Measurements from ENCODE around the gene UVRAG.

Gene UVRAG

GRCh38 chr11:76156971-76157427 is 342.0 kb downstream of the UVRAG start:
- no peak for DNase-seq (ENCODE audit: low spot score)
- in situ Hi-C loops (cut with MboI; ENCODE audit: low sequenced_read_pairs, unreplicated experiment), result loop anchor here (10.0 kb wide), 1 partner anchor 352 kb away; no protein-coding TSS in a partner anchor
- TF ChIP-seq, protein P1, sequence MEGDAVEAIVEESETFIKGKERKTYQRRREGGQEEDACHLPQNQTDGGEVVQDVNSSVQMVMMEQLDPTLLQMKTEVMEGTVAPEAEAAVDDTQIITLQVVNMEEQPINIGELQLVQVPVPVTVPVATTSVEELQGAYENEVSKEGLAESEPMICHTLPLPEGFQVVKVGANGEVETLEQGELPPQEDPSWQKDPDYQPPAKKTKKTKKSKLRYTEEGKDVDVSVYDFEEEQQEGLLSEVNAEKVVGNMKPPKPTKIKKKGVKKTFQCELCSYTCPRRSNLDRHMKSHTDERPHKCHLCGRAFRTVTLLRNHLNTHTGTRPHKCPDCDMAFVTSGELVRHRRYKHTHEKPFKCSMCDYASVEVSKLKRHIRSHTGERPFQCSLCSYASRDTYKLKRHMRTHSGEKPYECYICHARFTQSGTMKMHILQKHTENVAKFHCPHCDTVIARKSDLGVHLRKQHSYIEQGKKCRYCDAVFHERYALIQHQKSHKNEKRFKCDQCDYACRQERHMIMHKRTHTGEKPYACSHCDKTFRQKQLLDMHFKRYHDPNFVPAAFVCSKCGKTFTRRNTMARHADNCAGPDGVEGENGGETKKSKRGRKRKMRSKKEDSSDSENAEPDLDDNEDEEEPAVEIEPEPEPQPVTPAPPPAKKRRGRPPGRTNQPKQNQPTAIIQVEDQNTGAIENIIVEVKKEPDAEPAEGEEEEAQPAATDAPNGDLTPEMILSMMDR (IDR thresholded peaks at IDR 0.05; ENCODE audit: borderline replicate concordance, control extremely low read depth, extremely low read depth, insufficient read depth, missing control alignments), result no peak

GRCh38 chr11:76157891-76158290 is 342.9 kb downstream of the UVRAG start:
- in situ Hi-C loops (cut with MboI; ENCODE audit: low sequenced_read_pairs, unreplicated experiment), result loop anchor here (10.0 kb wide), 1 partner anchor 353 kb away; no protein-coding TSS in a partner anchor
- TF ChIP-seq, protein P1 (IDR thresholded peaks at IDR 0.05; ENCODE audit: borderline replicate concordance, control extremely low read depth, extremely low read depth, insufficient read depth, missing control alignments), result no peak
- no peak for DNase-seq (ENCODE audit: low spot score)

DNA sequence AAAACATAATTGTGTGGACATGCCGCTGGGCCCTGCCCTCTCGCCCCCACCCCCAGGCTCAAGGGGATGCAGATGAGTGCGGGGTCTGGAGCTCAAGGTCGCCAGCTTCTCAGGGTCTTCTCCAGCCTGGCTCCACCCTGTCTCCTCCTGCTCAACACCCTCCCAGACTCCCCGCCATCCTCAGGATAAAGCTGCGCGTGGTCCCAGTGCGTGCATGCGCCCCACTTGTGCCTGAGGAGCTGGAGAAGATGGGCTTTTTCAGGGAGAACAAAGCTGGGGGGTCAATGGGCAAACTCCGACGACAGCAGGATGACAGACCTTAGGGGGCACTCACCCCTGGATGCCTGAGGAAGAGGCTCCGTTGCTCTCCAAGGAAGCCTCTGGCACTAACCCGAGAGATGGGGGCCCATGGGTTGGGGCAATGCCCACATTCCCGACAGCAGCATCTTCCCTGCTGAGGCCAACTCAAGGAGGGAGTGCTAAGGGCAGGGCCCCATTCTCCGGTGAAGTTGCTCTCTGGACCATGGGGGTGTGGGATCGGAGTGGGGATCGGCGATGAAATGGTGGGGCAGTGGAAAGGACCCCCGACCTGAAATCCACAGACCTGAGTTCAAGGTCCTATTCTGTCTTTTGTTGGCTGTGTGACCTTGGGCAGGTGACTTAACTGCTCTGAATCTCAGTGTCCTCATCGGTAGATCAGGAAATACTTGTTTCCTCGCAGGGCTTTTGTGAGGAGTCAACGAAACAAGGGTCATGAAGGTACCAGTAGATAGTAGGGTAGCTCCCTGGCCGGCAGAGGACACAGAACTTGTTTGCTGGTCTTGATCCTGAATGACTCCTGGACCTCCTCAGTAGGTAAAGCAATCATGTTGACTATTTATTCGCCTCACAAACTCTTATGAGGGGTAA is 343.6 kb downstream of the UVRAG start:
- in situ Hi-C loops (cut with MboI; ENCODE audit: low sequenced_read_pairs, unreplicated experiment), result loop anchor here (10.0 kb wide), 1 partner anchor 354 kb away; no protein-coding TSS in a partner anchor
- TF ChIP-seq, protein P1 (IDR thresholded peaks at IDR 0.05; ENCODE audit: borderline replicate concordance, control extremely low read depth, extremely low read depth, insufficient read depth, missing control alignments), result no peak
- DNase-seq (ENCODE audit: low spot score), result no peak

DNA sequence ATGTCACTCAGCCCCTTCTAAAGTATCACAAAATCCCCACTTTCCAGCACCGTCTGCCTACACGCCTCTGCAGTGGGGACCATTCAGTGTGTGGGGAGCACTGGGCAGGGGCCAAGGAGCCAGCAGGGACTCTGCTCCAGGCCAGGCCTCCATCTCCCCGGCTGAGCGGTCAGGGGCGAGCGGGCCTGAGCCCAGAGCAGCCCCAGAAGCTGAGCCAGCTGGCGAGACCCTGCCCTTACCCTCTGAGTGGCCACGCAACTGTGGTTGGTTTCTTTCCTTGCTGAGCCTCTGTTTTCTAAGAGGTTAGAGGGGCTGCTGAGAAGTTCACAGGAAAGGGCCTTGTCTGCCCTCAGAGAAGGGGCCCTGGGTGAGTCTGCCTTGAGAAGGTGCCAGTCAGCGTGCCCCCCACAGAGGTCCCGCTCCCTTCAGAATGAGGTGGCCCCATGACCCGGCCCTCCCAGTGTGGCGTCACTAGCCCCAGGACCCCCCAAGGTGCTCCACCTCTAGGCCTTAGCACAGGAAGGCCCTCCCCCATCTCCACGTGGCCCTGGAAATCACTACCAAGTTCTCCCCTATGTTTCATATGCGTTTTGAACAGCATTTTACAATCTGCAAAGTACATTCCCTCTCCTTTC is 344.4 kb downstream of the UVRAG start:
- no peak for DNase-seq (ENCODE audit: low spot score)
- in situ Hi-C loops (cut with MboI; ENCODE audit: low sequenced_read_pairs, unreplicated experiment), result loop anchor here (10.0 kb wide), 1 partner anchor 355 kb away; no protein-coding TSS in a partner anchor
- TF ChIP-seq, protein P1 (IDR thresholded peaks at IDR 0.05; ENCODE audit: borderline replicate concordance, control extremely low read depth, extremely low read depth, insufficient read depth, missing control alignments), result no peak

DNA sequence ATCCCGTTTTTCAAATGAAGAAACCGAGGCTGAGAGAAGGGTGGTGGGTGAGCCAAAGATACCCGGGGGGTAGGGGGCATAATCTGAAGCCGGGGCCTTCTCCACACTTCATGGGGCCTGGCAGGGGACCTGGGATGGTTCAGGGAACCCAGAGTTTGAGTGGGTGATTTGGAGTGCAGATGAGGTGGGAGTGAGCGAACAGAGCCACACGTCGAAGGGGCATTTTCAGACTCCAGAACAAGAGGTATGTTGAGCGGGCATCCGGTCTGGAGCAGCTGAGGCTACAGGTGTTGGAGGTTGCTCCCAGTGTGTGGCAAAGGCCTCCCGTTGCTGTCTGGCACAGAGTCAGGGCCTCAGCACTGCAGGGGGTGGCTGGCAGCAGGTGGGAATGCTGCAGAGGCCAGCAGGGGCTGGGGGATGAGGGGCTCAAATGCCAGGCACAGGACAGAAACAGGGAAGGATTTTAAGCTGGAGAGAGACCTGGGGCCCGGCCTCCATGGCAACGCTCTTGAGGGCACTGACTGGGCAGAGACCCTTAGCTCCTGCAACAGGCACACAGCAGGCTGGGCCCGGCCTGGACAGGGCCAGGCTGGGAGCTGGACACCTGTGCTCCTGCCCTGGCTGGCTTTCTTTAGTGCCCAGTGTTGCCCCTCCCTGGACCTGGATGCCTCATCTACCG is 345.1 kb downstream of the UVRAG start:
- in situ Hi-C loops (cut with MboI; ENCODE audit: low sequenced_read_pairs, unreplicated experiment), result loop anchor here (10.0 kb wide), 1 partner anchor 355 kb away; no protein-coding TSS in a partner anchor
- DNase-seq (ENCODE audit: low spot score), result no peak
- TF ChIP-seq, protein P1 (IDR thresholded peaks at IDR 0.05; ENCODE audit: borderline replicate concordance, control extremely low read depth, extremely low read depth, insufficient read depth, missing control alignments), result no peak

- TF ChIP-seq, protein P1 (IDR thresholded peaks at IDR 0.05; ENCODE audit: borderline replicate concordance, control extremely low read depth, extremely low read depth, insufficient read depth, missing control alignments), result no peak
- no peak for DNase-seq (ENCODE audit: low spot score)
- in situ Hi-C loops (cut with MboI; ENCODE audit: low sequenced_read_pairs, unreplicated experiment), result no loop called here
Observed at GRCh38 chr11:76160856-76161255, 345.8 kb downstream of the UVRAG start.
